SHP77 (cell line): ENCODE measurements around the gene ALKBH3.

Experiments
- DNase-seq, 2 experiments: peaks; one replicate each; lab custom pipeline; 2025; lab: John Stamatoyannopoulos, UW

ALKBH3 gene

GRCh38 chr11:43880640-43881159, at the start of gene ALKBH3:
Gene ALKBH3, plus strand, starts transcription at chr11:43880831. Its CDS starts 1,822 bp downstream, at chr11:43882653.
- peak; percentile 95 to 96 for DNase-seq

DNA sequence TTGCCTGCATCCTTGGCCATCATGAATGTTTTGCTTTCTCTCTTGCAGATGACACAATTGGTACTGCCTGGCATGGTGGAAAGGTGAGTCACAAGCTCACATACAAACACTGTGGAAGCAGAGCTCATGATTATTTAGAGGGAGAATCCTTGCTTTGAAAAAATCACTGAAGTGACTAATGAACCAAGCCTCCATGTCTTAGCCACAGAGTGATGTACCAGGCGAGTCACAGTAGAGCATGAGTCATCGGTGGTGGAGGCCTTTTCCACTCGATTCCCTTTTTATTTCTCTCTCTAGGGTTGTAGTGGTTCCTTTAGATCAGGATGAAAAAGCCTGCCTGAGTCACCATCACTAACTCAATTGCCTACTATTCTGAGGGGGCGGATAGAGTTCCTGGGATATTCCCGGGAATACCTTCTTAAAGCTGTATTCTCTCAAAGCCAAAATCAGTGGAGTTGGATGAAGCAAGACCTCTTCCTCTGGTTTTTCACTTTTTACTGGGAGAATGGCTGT, 49.6 kb upstream of the ALKBH3 start:
- no peak for DNase-seq

DNA sequence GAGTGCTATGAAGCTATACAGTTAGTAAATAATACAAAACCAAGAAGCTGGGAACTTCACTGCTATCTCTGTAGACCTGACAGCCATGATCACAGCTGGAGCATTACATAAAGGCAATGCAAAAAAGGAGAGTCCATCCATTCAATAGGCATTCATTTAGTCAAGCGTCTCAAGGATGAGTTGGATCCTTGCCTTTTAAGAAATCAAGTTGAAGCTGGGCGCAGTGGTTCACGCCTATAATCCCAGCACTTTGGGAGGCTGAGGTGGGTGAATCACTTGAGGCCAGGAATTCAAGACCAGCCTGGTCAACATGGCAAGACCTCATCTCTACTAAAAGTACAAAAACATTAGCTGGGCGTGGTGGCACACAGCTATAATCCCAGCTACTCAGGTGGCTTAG, 48.1 kb upstream of the ALKBH3 start:
- no peak for DNase-seq

DNA sequence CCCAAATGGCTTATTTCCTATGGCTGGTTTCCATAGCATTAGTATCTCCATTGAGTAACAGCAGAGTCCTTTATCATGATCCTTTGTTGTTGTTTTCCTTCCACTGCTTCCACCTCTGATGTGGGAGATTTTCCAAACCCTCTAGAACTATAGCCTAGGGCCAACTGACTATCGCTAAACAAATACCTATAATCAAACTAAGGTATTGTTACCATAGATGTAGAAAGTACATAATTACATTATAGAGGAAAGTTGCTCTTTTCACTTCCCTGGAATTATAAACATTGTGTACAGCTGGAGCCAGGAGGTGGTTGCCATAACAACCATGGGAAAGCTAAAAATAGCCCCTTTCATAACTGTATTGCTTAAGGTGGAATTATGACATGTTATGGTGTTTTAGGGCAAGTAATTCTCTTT, 47.0 kb upstream of the ALKBH3 start:
- no peak for DNase-seq

DNA sequence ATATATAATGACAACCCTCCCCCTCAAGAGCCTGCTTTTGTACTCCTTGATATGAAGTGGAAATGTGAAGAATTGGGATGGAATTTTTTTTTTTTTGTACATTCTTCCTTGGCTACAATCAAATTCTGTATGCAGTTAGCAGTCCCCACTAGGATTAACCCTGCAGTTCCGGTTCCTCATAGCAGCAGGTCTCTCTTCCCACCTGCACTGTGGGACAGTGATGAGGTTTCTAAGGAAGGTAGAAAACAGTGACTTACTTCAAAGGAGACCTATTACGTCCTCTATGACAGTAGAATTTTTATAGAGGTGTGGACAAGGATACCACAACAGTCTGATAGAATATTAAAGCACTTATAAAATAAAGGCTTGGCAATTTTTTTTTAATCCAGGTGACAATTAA, 46.3 kb upstream of the ALKBH3 start:
- no peak for DNase-seq

GRCh38 chr11:43835104-43835503, 45.5 kb upstream of the ALKBH3 start:
- no peak for DNase-seq

GRCh38 chr11:43837879-43838278, 42.8 kb upstream of the ALKBH3 start:
- no peak for DNase-seq

GRCh38 chr11:43842021-43842420, 38.6 kb upstream of the ALKBH3 start:
- no peak for DNase-seq

- DNase-seq: no peak
Measured at GRCh38 chr11:43845816-43846215, 34.8 kb upstream of the ALKBH3 start.

DNA sequence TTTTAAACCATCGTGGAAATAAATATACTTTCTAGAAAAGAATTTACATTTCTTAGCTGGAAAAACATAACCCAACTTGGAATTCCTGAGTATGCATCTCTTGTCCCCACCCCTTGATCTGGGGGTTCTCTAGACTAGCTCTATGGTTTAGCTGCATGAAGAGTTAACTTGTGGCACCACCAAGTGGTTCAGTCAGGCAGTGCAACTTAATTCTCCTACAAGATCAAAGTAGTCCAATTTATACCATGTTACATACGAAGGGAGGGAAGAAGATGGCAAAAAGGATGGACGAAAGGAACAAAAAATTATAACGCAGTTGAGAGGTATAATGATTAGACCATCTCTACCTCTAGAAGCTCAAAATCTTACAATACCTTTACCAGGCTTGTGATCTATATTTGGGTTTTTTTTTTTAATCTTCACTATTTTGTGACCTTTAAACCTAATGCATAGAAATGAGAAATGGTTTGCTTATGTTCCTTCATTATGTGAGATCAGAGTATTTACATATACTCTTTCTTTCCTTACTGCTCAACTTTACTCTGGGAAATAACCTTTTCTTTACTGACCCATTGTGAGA, 28.5 kb upstream of the ALKBH3 start:
- peak; percentile 51 to 56 for DNase-seq

DNA sequence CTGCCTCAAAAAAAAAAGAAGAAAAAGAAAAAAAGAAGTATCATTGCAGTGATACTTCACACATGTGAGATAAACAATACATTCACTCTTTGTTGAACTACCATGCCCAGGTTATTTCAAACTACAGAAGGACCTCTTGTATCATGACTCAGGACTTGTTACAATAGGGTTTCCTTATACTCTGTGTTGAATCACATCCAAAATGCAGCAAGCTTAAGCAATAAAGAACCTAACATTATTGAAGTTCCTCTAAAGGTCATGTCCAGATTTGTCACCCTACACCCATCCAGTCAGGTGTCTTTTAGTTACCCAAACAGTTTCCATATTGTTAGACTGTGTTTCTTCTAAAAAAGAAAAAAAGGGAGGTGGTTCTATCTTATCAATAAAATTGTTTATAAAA, 26.9 kb upstream of the ALKBH3 start:
- DNase-seq: no peak

- no peak for DNase-seq
Measured at GRCh38 chr11:43856993-43857392, 23.6 kb upstream of the ALKBH3 start.

DNA sequence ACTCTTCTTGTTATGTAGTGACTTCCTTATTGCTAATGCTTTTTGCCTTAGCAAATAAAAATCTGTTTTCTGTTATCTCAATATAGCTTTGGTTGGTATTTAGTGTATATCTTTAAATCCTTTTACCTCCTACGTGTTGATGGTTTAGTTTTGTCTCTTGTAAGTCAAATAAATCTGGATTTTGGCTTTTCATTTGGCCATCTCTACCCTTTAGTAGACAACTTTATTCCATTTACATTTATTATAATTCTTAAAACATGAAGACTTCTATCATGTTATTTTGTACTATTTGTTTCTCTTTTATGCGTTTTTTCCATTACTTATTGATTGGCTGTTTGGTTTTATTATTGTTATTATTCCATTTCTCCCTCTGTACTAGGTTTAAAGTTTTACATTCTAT, 19.5 kb upstream of the ALKBH3 start:
- no peak for DNase-seq

DNA sequence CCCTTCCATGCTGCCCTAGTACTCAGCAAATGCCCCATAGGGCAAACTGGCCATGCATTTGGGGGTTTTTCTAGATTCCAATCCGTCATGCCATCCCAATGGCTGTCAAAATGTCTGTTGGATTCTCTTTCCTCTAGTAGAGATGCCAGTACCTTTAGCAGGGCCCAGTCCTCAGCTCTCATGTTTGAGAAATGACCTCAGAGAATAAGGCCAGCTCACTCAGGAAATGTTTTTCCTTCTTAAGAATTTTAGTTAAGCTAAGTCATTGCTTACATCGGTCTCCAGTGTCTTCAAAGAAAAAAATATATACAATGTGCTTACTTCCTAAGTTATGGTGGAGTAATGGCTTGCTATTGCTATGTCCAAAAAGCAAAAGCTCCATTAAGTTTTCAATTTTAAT, 14.1 kb upstream of the ALKBH3 start:
- DNase-seq: no peak

GRCh38 chr11:43866969-43867368, 13.7 kb upstream of the ALKBH3 start:
- DNase-seq: no peak

DNA sequence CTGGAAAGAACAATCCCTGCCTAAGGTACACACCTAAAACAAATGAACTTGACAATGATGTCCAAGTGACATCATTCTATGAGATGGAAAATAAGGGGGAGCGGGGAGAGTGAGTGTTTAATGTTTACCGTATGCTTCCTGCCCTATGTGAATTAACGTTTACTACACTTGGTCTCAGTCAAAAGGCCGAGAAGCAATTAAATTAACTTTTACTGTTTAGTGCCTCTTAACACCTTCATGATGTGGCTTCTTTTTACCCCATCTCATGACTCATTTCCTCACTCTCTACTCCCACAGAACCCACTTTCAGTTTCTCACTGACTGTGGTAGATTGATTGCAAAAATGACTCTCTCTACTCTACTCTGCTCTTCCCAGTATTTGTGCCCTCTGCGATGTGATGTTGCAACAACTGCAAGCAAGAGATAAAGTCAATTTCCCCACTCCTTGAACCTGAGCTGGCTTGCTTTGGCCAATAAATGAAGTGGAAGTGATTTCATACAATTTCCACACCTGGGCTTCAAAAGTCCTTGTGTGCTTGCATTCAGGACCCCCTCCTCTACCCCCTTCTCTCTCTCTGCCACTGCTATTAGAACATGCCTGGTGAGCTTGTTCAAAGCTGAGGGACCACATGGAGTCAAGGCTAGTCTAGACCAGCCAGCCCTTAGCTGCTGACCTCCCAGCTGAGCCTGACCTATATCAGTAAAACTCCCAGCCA, 11.6 kb upstream of the ALKBH3 start:
- DNase-seq: peak in 1 of 2 experiments; percentile 5

DNA sequence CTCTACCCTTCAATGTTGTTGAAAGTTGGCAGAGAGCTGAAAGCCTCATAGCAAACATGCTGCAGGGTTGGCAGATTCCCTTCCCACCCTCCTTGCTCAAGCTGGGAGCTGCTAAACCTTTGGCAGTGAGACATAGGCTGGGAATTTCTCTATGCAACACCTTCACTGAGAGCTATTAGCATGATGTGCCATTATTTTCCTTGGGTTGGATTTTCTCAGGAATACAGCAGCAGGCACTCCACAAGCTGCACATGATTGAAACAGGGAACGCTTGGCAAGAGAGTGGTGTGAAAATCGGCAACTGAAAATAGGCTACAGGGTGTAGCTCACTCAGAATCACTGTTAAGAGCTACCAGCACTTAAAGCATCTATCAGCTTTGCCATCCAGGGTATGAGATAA, 9.6 kb upstream of the ALKBH3 start:
- DNase-seq: no peak

GRCh38 chr11:43872995-43873394, 7.6 kb upstream of the ALKBH3 start:
- DNase-seq: no peak

DNA sequence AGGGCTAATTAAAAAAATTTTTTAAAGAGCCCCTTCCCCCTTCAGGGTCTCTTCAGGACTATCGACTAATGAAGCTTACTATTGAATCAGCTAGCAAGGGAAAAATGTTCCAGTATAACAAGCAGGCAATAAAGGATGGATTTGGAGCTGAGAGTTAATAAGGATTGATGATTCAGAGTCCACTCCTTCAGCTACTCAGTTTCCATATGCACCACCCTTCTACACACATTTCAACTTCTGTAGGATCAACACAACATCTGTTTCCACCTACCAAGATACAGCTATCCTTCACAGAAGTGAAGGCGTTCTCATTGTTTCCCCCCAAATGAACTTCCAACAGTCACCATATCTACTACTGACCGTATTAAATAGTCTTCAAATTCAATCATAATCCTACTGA, 6.6 kb upstream of the ALKBH3 start:
- no peak for DNase-seq

DNA sequence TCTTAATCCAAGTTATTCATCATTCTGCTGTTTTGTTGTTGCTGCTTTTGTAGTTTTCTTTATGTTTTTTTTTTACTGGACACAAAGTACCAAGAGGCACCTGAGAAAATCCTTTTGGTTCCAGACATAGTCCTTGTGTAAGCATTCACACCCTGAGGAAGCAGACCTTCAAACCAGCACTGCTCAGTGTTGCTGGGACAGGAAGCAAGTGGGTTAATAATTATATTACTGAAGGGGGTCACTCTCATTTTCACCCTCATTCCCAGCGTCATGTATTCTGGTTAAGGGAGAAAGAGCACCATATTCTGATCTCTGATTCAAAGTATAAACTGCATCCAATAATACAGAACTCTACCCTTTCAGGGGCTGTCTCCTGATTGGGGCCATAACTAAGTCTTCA, 5.9 kb upstream of the ALKBH3 start:
- DNase-seq: no peak

GRCh38 chr11:43879789-43880639, 617 bp upstream of the ALKBH3 start:
- no peak for DNase-seq

DNA sequence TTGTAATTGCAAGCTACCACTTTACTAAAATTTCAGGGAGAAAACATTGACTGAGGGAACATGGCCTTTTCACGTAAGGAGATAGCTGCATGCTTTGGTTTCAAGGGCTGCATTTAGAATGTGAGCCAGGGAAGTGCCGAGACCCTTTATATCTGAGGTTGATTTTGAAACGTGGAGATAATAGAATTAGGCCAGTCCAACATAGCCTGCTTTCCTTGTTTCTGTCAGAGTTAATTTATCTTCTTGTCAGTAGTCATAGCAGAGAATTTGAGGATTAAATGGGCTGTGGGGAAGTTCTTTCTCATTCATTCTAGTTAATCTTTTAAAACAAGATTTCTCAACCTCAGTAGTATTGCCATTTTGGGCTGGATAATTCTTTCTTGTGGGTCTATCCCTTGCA, 12.2 kb downstream of the ALKBH3 start:
- DNase-seq: no peak

- no peak for DNase-seq
Measured at GRCh38 chr11:43894546-43894945, 13.9 kb downstream of the ALKBH3 start.
